K562 treated with DMSO at 1 percent for 48 hours (cell line): Measurements from ENCODE around the gene BSDC1. TPM values are rescaled to one million over a fixed set of nuclear protein-coding genes. Genes with fewer than 3 reads are reported as not detected.

ENCODE experiments used
- total RNA-seq: library from RNA; unstranded; fragments of 300-600 nt; gene quantifications from 2 replicates; pipeline ENCODE4 v1.2.3, GENCODE V29; 2022; ENCODE audit warnings: low replicate concordance; ENCODE audit errors: extremely low read depth

BSDC1 gene
- total RNA-seq: not detected in 2 replicates

GRCh38 chr1:32394141-32394889 is at the start of gene BSDC1:
BSDC1 (minus strand) TSS chr1:32394441; CDS start chr1:32394414, 27 bp downstream.

GRCh38 chr1:32362474-32363313 is 31.5 kb downstream of the BSDC1 start, which contains the start of the genes FAM229A and TSSK3:
FAM229A (minus strand) TSS chr1:32362485; CDS start chr1:32362091, 394 bp downstream.
TSSK3 (plus strand) TSS chr1:32362539; CDS start chr1:32362702, 163 bp downstream.

GRCh38 chr1:32335790-32336590 is 58.3 kb downstream of the BSDC1 start, which contains the start of gene MARCKSL1:
MARCKSL1 (minus strand) TSS chr1:32336233; CDS start chr1:32336033, 200 bp downstream.

Other genes with a start within 250 kb of the BSDC1 start
- gene TXLNA, start 214.8 kb downstream of the BSDC1 start, total RNA-seq: not detected in 2 replicates
- gene CCDC28B, start 193.8 kb downstream of the BSDC1 start, total RNA-seq: not detected in 2 replicates
- not detected in 2 replicates for gene IQCC, start 188.8 kb downstream of the BSDC1 start, total RNA-seq
- gene DCDC2B, start 185.4 kb downstream of the BSDC1 start, total RNA-seq: not detected in 2 replicates
- gene TMEM234, start 172.1 kb downstream of the BSDC1 start, total RNA-seq: not detected in 2 replicates
- gene EIF3I, start 172.0 kb downstream of the BSDC1 start, total RNA-seq: not detected in 2 replicates
- not detected in 2 replicates for gene FAM167B, start 147.2 kb downstream of the BSDC1 start, total RNA-seq
- not detected in 2 replicates for gene LCK, start 143.2 kb downstream of the BSDC1 start, total RNA-seq
- gene HDAC1, start 102.4 kb downstream of the BSDC1 start, total RNA-seq: 992 TPM in 1 of 2 replicates, not detected in the other
- not detected in 2 replicates for gene MARCKSL1, start 58.2 kb downstream of the BSDC1 start, total RNA-seq
- not detected in 2 replicates for gene FAM229A, start 32.0 kb downstream of the BSDC1 start, total RNA-seq
- not detected in 2 replicates for gene TSSK3, start 31.9 kb downstream of the BSDC1 start, total RNA-seq
- gene ZBTB8B, start 70.6 kb upstream of the BSDC1 start, total RNA-seq: not detected in 2 replicates
- not detected in 2 replicates for gene ZBTB8A, start 145.0 kb upstream of the BSDC1 start, total RNA-seq